Measurements from ENCODE around the gene TMEM43.

Gene TMEM43

DNA sequence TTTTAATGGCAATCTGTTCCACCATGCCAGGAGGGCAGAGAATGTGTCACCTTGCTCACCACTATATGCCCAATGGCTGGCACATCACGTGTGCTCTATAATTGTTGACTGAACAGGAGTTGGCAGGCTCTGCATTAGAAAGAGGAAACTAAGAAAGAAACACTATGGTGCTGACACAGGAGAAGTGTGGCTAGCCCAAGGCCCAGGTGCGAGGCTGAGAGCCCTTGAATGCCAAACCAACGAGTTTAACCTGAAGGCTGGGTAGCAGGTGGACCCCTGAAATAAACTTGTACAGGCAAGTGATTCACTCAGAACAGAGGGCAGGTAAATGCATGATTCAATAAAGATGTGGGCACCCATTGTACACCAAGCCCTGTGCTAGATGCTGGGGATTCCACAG, 2.6 kb upstream of the TMEM43 start:
- no peak for DNase-seq (ENCODE audit: low spot score)

DNA sequence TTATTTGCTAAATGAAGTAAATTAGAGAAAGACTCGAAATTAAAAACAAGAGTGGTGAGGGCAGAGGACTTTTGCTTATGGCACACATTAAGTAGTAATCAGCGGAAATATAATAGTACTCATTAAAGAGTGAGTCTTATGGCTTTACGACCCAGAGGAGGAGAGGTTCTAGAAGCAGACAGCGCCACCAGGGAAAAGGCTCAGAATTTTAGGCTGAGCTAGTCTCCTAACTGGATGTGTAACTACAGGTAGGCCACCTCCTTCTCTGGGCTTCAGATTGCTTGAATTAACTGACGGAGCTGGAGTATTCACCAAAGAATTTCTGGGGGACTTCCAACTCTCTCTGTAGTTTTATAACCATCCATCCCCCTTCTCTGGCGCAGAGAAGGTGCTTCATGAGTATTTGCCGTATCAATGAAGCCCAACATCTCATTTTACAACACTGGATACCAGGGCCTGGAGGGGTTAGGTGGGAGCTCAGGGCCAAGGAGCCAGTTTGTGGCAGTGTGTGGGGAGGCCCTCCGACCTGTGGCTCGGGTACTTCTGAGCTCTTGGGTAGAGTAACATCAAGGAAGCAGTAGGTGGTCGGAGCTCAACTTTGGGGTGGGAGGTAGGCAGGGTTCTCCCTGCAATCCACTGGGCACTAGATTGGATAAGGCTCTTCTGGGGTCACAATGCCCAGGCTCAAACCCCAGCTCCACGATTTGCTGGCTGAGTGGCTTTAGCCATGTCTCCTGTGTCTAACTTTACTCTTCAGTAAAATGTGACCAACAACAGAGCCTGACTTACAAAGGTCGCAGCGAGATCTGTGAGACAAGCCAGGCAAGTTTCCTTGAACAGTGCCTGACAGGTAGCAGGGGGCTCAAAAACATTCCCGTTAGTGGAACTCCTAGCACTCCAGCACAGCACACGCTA, 1.3 kb upstream of the TMEM43 start:
- DNase-seq (ENCODE audit: low spot score), result no peak

GRCh38 chr3:14124223-14124614, 633 bp upstream of the TMEM43 start:
- peak; percentile 36 for DNase-seq (ENCODE audit: low spot score)

DNA sequence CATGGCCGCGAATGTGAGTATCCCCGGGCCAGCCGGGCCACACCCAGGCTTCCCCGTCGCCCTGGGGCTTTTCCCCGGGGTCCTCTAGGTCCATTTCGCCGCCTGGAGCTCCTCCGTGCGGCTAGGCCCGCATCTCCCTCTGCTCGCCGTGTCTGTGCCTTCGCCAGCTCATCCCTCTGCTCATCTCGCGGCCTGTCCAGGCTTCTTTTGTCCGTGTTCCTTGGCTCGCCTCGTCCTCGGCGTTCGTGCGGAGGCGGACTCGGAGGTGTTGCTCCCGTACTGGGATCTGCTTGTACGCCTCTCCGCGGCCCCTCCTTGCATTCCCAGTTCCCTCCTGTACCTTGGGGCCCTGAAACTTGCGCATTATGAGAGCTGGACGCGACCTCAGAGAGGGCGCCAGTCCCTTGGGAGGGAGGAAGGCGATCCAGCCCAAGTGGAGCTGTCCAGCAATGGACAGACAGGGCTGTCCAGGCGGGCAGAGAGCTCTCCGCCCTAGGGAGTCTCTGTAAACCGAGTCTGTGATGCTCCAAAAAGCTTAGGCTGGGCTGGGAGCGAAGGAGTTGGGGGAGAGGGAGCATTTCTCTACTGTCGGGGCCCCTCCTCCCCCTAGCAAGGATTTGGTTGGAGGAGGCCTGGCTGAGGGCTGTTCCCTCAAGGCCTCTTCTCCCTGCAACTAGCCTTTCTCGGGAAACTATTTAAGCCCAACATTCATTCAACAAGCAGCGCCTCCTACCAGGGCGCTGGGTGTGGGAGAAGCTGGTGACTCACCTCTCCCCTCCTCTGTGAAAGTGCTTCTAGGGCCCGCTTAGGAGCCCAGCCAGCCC, 553 bp downstream of the TMEM43 start:
- DNase-seq (ENCODE audit: low spot score), result peak; percentile 88

- no peak for DNase-seq (ENCODE audit: low spot score)
These were observed 1.4 kb downstream of the TMEM43 start for GRCh38 chr3:14126017-14126886.

DNA sequence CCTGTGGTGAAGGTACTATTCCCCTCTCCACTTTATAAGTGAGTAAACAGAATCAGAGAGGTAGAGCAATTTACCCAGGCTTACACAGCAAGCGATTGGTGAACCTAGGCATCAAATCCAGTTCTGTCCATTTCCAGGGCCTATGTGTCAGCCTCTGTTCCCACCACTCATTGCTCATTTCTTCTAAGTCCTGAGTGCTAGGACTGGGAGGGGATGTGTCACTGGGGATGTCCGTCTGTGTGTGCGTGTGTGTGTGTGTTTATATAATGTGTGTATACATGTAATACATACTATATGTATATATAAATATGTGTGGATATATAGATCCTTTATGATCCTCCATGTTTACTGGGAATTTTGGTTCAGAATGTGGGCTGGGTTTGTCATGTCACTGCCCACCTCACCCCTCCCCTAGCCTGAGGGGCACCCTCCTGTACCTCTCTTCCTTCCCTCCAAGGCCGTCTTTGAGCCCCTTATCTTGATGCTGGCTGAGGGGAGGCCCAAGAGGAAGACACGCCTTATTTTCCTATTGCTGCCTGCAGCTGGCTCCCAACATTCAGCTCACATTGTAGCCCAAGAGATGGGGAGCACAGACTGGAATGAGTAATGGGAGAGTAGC, 2.1 kb downstream of the TMEM43 start:
- DNase-seq (ENCODE audit: low spot score), result no peak

GRCh38 chr3:14127516-14128161, 2.8 kb downstream of the TMEM43 start:
- no peak for DNase-seq (ENCODE audit: low spot score)

DNA sequence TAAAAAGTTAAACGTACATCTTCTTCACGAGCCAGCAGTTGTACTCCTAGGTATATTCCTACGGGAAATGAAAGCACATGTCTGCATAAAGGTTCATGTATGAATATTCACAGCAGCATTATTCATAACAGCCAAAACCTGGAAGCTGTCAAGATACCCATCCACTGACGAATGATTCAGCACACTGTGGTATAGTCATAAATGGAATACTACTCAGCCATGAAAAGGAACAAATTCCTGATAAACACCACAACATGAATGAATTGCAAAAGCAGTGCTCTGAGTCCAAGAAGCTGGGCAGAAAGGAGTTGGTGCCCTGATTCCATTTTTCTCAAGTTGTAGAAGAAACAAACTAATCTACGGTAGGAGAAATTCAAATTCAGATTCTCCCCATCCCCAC, 3.9 kb downstream of the TMEM43 start:
- DNase-seq (ENCODE audit: low spot score), result no peak

DNA sequence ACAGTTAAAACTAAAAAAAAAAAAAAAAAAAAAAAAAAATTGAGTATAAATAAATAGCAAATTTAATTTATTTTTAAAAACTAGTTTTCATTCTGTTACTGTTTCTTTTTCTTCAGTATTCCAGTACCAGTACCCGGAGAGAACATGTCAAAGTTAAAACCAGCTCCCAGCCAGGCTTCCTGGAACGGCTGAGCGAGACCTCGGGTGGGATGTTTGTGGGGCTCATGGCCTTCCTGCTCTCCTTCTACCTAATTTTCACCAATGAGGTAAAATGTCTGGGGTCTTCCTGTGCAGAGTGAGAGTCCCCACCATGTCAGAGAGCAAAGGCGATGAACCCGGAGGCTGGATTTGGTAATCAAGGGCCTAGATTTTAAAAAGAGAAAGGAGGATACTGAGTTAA, 4.4 kb downstream of the TMEM43 start:
- no peak for DNase-seq (ENCODE audit: low spot score)

- no peak for DNase-seq (ENCODE audit: low spot score)
These were observed 5.4 kb downstream of the TMEM43 start for GRCh38 chr3:14130230-14130629.

GRCh38 chr3:14130707-14131106, 5.9 kb downstream of the TMEM43 start:
- DNase-seq (ENCODE audit: low spot score), result no peak

- no peak for DNase-seq (ENCODE audit: low spot score)
These were observed 6.3 kb downstream of the TMEM43 start for GRCh38 chr3:14131134-14131533.

- DNase-seq (ENCODE audit: low spot score), result no peak
These were observed 7.3 kb downstream of the TMEM43 start for GRCh38 chr3:14132120-14132519.

GRCh38 chr3:14132689-14133088, 7.8 kb downstream of the TMEM43 start:
- DNase-seq (ENCODE audit: low spot score), result no peak

- no peak for DNase-seq (ENCODE audit: low spot score)
These were observed 8.4 kb downstream of the TMEM43 start for GRCh38 chr3:14133188-14133800.

- DNase-seq (ENCODE audit: low spot score), result no peak
These were observed 9.0 kb downstream of the TMEM43 start for GRCh38 chr3:14133876-14134275.

DNA sequence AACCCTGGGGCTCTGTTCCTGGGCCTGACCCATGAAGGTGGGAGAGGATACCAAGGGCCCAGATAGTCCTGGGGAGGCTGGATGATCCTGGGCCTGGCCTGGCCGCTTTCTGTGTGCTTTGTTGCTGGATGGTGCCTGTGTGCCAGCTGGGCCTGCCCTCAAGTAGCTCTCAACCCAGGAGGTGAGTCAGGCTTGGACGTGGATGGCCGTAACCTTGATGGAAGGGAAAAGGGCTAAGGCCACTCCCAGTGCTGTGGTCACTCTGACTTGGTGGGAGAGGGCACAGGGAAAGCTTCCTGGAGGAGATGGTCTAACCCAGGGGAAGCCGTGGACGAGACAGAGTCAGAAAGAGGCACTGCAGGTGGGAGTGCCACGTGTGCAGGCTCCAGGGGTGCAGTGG, 9.4 kb downstream of the TMEM43 start:
- DNase-seq (ENCODE audit: low spot score), result no peak

- DNase-seq (ENCODE audit: low spot score), result no peak
These were observed 10.7 kb downstream of the TMEM43 start for GRCh38 chr3:14135581-14135980.

- peak; percentile 42 for DNase-seq (ENCODE audit: low spot score)
These were observed 12.2 kb downstream of the TMEM43 start for GRCh38 chr3:14137004-14137403.

DNA sequence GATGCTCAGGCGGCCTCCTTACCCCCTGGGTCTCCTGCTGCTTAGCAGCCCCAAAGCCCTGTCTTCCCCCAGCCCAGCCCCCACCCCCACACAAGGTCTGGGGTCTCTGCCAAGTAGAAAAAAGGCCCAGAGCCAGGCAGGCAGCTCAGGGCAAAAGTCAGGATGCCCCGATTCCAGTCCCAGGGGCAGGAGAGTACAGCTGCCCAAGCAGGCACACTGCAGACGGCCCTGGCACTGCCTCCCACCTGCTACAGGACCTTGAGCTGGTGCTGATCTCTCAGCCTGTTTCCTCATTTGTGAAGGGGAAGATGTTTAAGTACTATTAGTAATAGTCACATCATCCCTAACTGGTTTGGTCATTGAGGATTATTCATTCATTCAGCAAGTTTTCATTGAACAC, 12.6 kb downstream of the TMEM43 start:
- DNase-seq (ENCODE audit: low spot score), result no peak

All from hematopoietic multipotent progenitor cell treated with erythropoietin and hydrocortisone succinate and interleukin-3 and kit ligand, for 17 days (in vitro differentiated cells).